NCI-H226 (cell line): Measurements from ENCODE around the gene TRIM51.
"Not testable (repeated sequence)": the region's sequence is repeated elsewhere in the genome, so short reads cannot be mapped to it uniquely, and the experiment has no call there.

ENCODE experiments used
- DNase-seq: peaks from one replicate; pipeline ENCODE4 v3.0.0-alpha.2; 2015

TRIM51 gene

GRCh38 chr11:55882997-55883396 is at the start of gene TRIM51:
TRIM51 (plus strand) TSS chr11:55883297; CDS start chr11:55885429, 2,132 bp downstream.
- DNase-seq: not testable (repeated sequence)

GRCh38 chr11:55838452-55838851 is 44.6 kb upstream of the TRIM51 start, which contains the start of gene OR5D16:
OR5D16 (plus strand) TSS chr11:55838752; CDS start chr11:55838752, 0 bp downstream.
- no peak for DNase-seq

GRCh38 chr11:55847453-55847852 is 35.6 kb upstream of the TRIM51 start:
- no peak for DNase-seq

GRCh38 chr11:55849037-55849436 is 34.1 kb upstream of the TRIM51 start:
- no peak for DNase-seq

- DNase-seq: no peak
Observed at GRCh38 chr11:55852141-55852540, 31.0 kb upstream of the TRIM51 start.

- DNase-seq: no peak
Observed at GRCh38 chr11:55854704-55855103, 28.4 kb upstream of the TRIM51 start.

- DNase-seq: not testable (repeated sequence)
Observed at GRCh38 chr11:55867354-55867753, 15.7 kb upstream of the TRIM51 start.

- not testable (repeated sequence) for DNase-seq
Observed at GRCh38 chr11:55872731-55873130, 10.4 kb upstream of the TRIM51 start.

GRCh38 chr11:55873146-55873545 is 10.0 kb upstream of the TRIM51 start:
- not testable (repeated sequence) for DNase-seq

GRCh38 chr11:55884995-55885394 is 1.9 kb downstream of the TRIM51 start:
- DNase-seq: not testable (repeated sequence)

GRCh38 chr11:55885481-55885880 is 2.4 kb downstream of the TRIM51 start:
- not testable (repeated sequence) for DNase-seq

GRCh38 chr11:55895216-55895615 is 12.1 kb downstream of the TRIM51 start:
- no peak for DNase-seq

GRCh38 chr11:55902308-55902707 is 19.2 kb downstream of the TRIM51 start:
- no peak for DNase-seq

GRCh38 chr11:55914482-55914881 is 31.4 kb downstream of the TRIM51 start, which contains the start of gene OR5W2:
OR5W2 (minus strand) TSS chr11:55914582; CDS start chr11:55914582, 0 bp downstream.
- no peak for DNase-seq

- DNase-seq: no peak
Observed at GRCh38 chr11:55920537-55920936, 37.4 kb downstream of the TRIM51 start.

- DNase-seq: no peak
Observed at GRCh38 chr11:55936300-55936699, 53.2 kb downstream of the TRIM51 start, which contains the start of gene OR5I1. OR5I1 (minus strand) TSS chr11:55936400; CDS start chr11:55936400, 0 bp downstream.
